SK-N-SH (cell line): ENCODE data around the gene PARVB. TPM values are rescaled to one million over a fixed set of nuclear protein-coding genes. Genes with fewer than 3 reads are reported as not detected.

Experiments
- CTCF ChIA-PET: fragments of 300-600, 350-600 bp; formaldehyde crosslinking; extraction: SDS; loops from one replicate; lab custom pipeline; 2021; lab: Yijun Ruan, JAX
- POLR2A ChIA-PET: fragments of 350-600 bp; sonication (Branson Sonifier 250); formaldehyde crosslinking; extraction: SDS; loops from one replicate; lab custom pipeline; 2020; ENCODE audit warnings: antibody characterized with exemption, inconsistent platforms; lab: Yijun Ruan, JAX
- DNase-seq: peaks from one replicate; pipeline ENCODE4 v3.0.0; 2012
- H2AFZ ChIP-seq: fragments of 200-600 bp; sonication (generic); 2 replicates; pipeline ENCODE4 v1.8.1; 2016; ENCODE audit warnings: antibody characterized with exemption, mild to moderate bottlenecking, low read depth
- H3F3A ChIP-seq: fragments of 200-600 bp; sonication (generic); replicated peaks from 2 replicates; pipeline ENCODE3; 2016; ENCODE audit warnings: antibody characterized with exemption, mild to moderate bottlenecking; ENCODE audit not compliant: insufficient read depth
- H3K27ac ChIP-seq, 2 experiments: fragments of 200-500 bp in 1 of 2; fragments of 200-600 bp in 1 of 2; sonication (Bioruptor generic) in 1 of 2; sonication (generic), shearing (Covaris generic) in 1 of 2; 2 replicates each; pipeline versions ENCODE4 v1.5.1 to v1.6.1; 2014 to 2016; ENCODE audit warnings: low read depth in 2 of 2, inconsistent platforms in 1 of 2, low read length in 1 of 2, mild to moderate bottlenecking in 1 of 2, mixed read lengths in 1 of 2
- H3K27me3 ChIP-seq: fragments of 200-600 bp; sonication (generic), shearing (Covaris generic); 2 replicates; pipeline ENCODE4 v1.6.1; 2016; ENCODE audit warnings: mixed run types; ENCODE audit not compliant: insufficient read depth
- H3K36me3 ChIP-seq, 2 experiments: fragments of 200-500 bp in 1 of 2; fragments of 200-600 bp in 1 of 2; sonication (Bioruptor generic) in 1 of 2; sonication (generic) in 1 of 2; replicated peaks in 1 of 2; 2 replicates each; pipeline versions ENCODE3 to v1.5.1; 2014 to 2016; ENCODE audit warnings: low read length in 1 of 2, mild to moderate bottlenecking in 1 of 2; ENCODE audit not compliant: insufficient read depth in 2 of 2, control insufficient read depth in 1 of 2
- H3K4me1 ChIP-seq, 2 experiments: fragments of 200-500 bp in 1 of 2; fragments of 200-600 bp in 1 of 2; sonication (Bioruptor generic) in 1 of 2; sonication (generic), shearing (Covaris generic) in 1 of 2; 2 replicates each; pipeline versions ENCODE4 v1.5.1 to v1.6.1; 2014 to 2016; ENCODE audit warnings: low read depth in 1 of 2, low read length in 1 of 2, mixed run types in 1 of 2; ENCODE audit not compliant: insufficient read depth in 2 of 2, control insufficient read depth in 1 of 2
- H3K4me2 ChIP-seq: fragments of 200-600 bp; sonication (generic), shearing (Covaris generic); 2 replicates; pipeline ENCODE4 v1.6.1; 2017; ENCODE audit warnings: mixed run types
- H3K4me3 ChIP-seq, 2 experiments: fragments of 200-500 bp in 1 of 2; fragments of 200-600 bp in 1 of 2; sonication (Bioruptor generic) in 1 of 2; sonication (generic), shearing (Covaris generic) in 1 of 2; 2 replicates each; pipeline versions ENCODE4 v1.5.1 to v1.8.1; 2014 to 2016; ENCODE audit warnings: low read depth in 2 of 2, inconsistent platforms in 1 of 2, low read length in 1 of 2, mild to moderate bottlenecking in 1 of 2, mixed read lengths in 1 of 2, moderate library complexity in 1 of 2
- H3K79me2 ChIP-seq: fragments of 200-600 bp; sonication (generic); 2 replicates; pipeline ENCODE4 v1.8.1; 2017; ENCODE audit warnings: mild to moderate bottlenecking; ENCODE audit not compliant: insufficient read depth
- H3K9ac ChIP-seq: fragments of 200-600 bp; sonication (generic); 2 replicates; pipeline ENCODE4 v1.6.1; 2017; ENCODE audit warnings: mixed run types
- H3K9me2 ChIP-seq: fragments of 200-600 bp; sonication (generic); 2 replicates; pipeline ENCODE4 v1.6.1; 2017; ENCODE audit warnings: mixed run types
- H3K9me3 ChIP-seq: fragments of 200-600 bp; sonication (generic); 2 replicates; pipeline ENCODE4 v1.6.1; 2017; ENCODE audit warnings: mixed run types, mild to moderate bottlenecking, moderate library complexity
- H4K20me1 ChIP-seq: fragments of 200-600 bp; sonication (generic); 2 replicates; pipeline ENCODE4 v1.6.1; 2017; ENCODE audit warnings: mild to moderate bottlenecking, mixed run types; ENCODE audit not compliant: insufficient read depth
- EP300 ChIP-seq, 2 experiments: IDR thresholded peaks; 2 replicates each; pipeline versions ENCODE4 v1.4.0 to v1.6.1; 2012; ENCODE audit warnings: borderline replicate concordance in 1 of 2, low read depth in 1 of 2, low read length in 1 of 2
- FOSL2 ChIP-seq: IDR thresholded peaks from 2 replicates; pipeline ENCODE4 v1.4.0; 2012; ENCODE audit warnings: low read depth, mild to moderate bottlenecking, moderate library complexity, borderline replicate concordance
- FOXJ3 ChIP-seq: sonication (generic); formaldehyde crosslinking; IDR thresholded peaks from 2 replicates; pipeline ENCODE4 v1.5.1; 2020; ENCODE audit warnings: mild to moderate bottlenecking, missing genetic modification reagents
- GATA2 ChIP-seq: sonication (generic); formaldehyde crosslinking; IDR thresholded peaks from 2 replicates; pipeline ENCODE4 v1.5.0; 2020; ENCODE audit warnings: mild to moderate bottlenecking, missing genetic modification reagents
- MAX ChIP-seq: IDR thresholded peaks from 2 replicates; pipeline ENCODE4 v1.4.0; 2012; ENCODE audit warnings: low read depth
- RFX5 ChIP-seq: IDR thresholded peaks from 2 replicates; pipeline ENCODE4 v1.6.1; 2012; ENCODE audit warnings: mild to moderate bottlenecking, improper control_type of control experiment, low read length
- SIN3A ChIP-seq: IDR thresholded peaks from 2 replicates; pipeline ENCODE4 v1.6.1; 2012; ENCODE audit warnings: low read depth, mild to moderate bottlenecking, low read length, moderate library complexity, borderline replicate concordance
- SMC3 ChIP-seq: IDR thresholded peaks from 2 replicates; pipeline ENCODE4 v1.6.1; 2012; ENCODE audit warnings: low read depth, low read length, improper control_type of control experiment
- USF1 ChIP-seq: IDR thresholded peaks from 2 replicates; pipeline ENCODE4 v1.4.0; 2012; ENCODE audit warnings: low read depth, borderline replicate concordance
- WGBS: methylation state at CpG from one replicate; pipeline ENCODE4 v1.1.6; 2017; ENCODE audit warnings: low lambda C conversion rate; 5-methylcytosine and 5-hydroxymethylcytosine counted together
- polyA plus RNA-seq, 3 experiments: library from polyadenylated mRNA; depleted of rRNA; stranded (reverse); fragments of >200 nt; gene quantifications; 2 replicates each; pipeline ENCODE4 v1.2.3, GENCODE V29; 2012
- TF ChIP-seq, protein P1 (sequence below): fragments of 150-350 bp; IDR thresholded peaks from 2 replicates; pipeline ENCODE4 v1.6.1; 2016; ENCODE audit warnings: mild to moderate bottlenecking, low read depth, low read length
- TF ChIP-seq, protein P2 (sequence below): fragments of 200-600 bp; sonication (generic); IDR thresholded peaks from 2 replicates; pipeline ENCODE4 v1.6.1; 2017; ENCODE audit warnings: antibody characterized with exemption, mild to moderate bottlenecking, moderate library complexity

Gene PARVB
- polyA plus RNA-seq, 1 of the 3 experiments (the other 2 are of a cell fraction), result 87.8 TPM

GRCh38 chr22:44199866-44200265 lies 175.8 kb downstream of the PARVB start (continued):
- TF ChIP-seq USF1 (no peak), GATA2 (no peak), FOSL2 (no peak), FOXJ3 (CRISPR knock-in tag) (no peak), EP300 (IDR thresholded peaks at IDR 0.05; ENCODE audit: borderline replicate concordance in 1 of 2, low read depth in 1 of 2, low read length in 1 of 2) (no peak), RFX5 (no peak)
- TF ChIP-seq, protein P1, sequence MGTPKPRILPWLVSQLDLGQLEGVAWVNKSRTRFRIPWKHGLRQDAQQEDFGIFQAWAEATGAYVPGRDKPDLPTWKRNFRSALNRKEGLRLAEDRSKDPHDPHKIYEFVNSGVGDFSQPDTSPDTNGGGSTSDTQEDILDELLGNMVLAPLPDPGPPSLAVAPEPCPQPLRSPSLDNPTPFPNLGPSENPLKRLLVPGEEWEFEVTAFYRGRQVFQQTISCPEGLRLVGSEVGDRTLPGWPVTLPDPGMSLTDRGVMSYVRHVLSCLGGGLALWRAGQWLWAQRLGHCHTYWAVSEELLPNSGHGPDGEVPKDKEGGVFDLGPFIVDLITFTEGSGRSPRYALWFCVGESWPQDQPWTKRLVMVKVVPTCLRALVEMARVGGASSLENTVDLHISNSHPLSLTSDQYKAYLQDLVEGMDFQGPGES, result no peak

DNA sequence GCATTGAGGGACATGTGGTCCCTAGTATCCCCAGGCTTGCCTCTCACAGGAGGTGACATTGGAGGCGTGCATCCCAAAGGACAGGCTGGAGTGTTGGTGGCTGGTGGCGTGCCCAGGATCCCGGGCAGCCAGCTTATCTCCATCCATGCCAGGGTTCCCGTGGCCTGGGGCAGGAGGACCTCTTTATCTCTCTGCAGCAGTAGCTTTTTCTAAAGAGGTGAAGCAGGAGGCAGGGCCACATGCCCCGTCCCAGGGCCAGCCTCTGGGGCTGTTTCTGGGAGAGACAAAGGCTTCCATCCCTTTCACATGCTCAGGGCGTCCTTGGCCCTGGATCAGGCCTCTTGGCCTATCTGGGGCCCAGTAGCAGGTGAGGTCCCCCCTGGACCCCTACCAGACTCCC lies 176.3 kb downstream of the PARVB start:
- H3K9me3 ChIP-seq, result no peaks in the 10 kb centered on the region
- H3F3A ChIP-seq, result no peaks in the 10 kb centered on the region
- no peak overlapping the region for H3K4me3 ChIP-seq
- DNase-seq, result no peak
- ChIA-PET CTCF (interaction anchor here (1.5 kb wide), 1 partner anchor 118 kb away, joined by 5 read pairs; no protein-coding TSS in a partner anchor), POLR2A (no interaction called here)
- TF ChIP-seq FOXJ3 (CRISPR knock-in tag) (no peak), SIN3A (no peak), MAX (no peak), SMC3 (no peak)
- TF ChIP-seq, protein P2, sequence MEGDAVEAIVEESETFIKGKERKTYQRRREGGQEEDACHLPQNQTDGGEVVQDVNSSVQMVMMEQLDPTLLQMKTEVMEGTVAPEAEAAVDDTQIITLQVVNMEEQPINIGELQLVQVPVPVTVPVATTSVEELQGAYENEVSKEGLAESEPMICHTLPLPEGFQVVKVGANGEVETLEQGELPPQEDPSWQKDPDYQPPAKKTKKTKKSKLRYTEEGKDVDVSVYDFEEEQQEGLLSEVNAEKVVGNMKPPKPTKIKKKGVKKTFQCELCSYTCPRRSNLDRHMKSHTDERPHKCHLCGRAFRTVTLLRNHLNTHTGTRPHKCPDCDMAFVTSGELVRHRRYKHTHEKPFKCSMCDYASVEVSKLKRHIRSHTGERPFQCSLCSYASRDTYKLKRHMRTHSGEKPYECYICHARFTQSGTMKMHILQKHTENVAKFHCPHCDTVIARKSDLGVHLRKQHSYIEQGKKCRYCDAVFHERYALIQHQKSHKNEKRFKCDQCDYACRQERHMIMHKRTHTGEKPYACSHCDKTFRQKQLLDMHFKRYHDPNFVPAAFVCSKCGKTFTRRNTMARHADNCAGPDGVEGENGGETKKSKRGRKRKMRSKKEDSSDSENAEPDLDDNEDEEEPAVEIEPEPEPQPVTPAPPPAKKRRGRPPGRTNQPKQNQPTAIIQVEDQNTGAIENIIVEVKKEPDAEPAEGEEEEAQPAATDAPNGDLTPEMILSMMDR, result no peak
- H3K9ac ChIP-seq, result no peak overlapping the region
- no peaks in the 10 kb centered on the region for H3K27me3 ChIP-seq
- H2AFZ ChIP-seq, result no peak overlapping the region
- no peak overlapping the region for H3K4me2 ChIP-seq
- H4K20me1 ChIP-seq, result no peaks in the 10 kb centered on the region
- no peaks in the 10 kb centered on the region for H3K9me2 ChIP-seq
- no peaks in the 10 kb centered on the region for H3K79me2 ChIP-seq
- no peak overlapping the region for H3K27ac ChIP-seq
- WGBS, result 50% methylated on average over 1 of the region's 6 CpGs
- no peaks in the 10 kb centered on the region for H3K36me3 ChIP-seq
- H3K4me1 ChIP-seq, result peaks cover 0 to 33% of the 10 kb centered on the region in 2 experiments; a peak in 1 of 4 replicates
